Stimulated activated CD8-positive, alpha-beta memory T cell treated with anti-CD3 and anti-CD28 coated beads, Interleukin-12 subunit alpha, Interleukin-12 subunit beta, amount 100 ng/mL, for 1 hour (primary cell): ENCODE measurements around the gene MTHFD1L.

Experiments used
- DNase-seq: peaks from one replicate; pipeline ENCODE4 v3.0.0-alpha.2; 2020; ENCODE audit warnings: low read depth

Gene MTHFD1L

GRCh38 chr6:150866147-150866990 lies 867 bp downstream of the MTHFD1L start:
- DNase-seq = peak; percentile 41

- no peak for DNase-seq
Observed at GRCh38 chr6:150866991-150867501, 1.5 kb downstream of the MTHFD1L start.

DNA sequence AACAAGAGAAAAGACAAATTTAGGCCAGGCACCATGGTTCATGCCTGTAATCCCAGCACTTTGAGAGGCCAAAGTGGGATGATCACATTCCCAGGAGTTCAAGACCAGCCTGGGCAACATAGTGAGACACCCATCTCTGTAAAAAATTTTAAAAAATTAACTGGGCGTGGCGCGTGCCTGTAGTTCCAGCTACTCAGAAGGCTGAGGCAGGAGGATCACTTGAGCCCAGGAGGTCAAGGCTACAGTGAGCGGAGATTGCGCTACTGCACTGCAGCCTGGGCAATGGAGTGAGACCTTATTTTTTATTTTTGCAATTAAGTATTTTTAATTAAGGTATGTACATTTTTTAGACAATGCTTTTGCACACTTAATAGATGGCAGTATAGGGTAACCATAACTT lies 3.3 kb downstream of the MTHFD1L start:
- no peak for DNase-seq

DNA sequence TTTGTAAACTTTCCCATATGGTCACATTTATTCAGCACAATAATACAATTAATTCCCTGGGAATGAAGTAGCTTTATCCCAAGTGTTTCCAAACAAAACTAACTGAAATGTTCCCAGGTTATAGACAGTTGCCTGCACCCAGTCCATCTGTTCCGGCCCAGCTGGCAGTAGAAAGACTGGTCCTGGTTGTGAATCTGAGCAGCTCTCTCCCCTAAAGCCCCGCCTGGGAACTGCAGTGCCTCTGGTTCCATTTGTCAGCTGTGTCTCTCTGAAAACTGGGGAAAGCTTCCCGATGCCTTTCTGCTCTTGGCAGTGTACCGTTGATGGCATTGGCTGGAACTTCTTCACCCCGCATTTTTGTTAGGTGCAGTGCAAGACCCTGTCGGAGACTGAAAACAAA lies 8.7 kb downstream of the MTHFD1L start:
- no peak for DNase-seq

DNA sequence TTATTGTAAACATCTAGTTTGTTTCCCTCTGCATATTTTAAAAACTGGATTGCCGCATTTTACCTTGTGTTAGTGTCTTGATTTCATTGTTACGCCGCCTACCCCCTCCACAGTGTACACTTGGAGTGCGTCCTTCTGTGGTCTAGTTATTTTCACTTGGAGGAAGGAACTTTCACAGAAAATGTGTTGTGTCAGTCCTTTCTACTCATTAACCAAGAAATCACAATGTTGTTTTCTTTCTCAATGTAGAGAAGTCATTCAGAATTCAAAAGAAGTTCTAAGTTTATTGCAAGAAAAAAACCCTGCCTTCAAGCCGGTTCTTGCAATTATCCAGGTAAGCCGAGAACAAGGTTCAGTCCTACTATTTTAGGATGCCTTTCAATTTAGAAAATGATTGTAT lies 10.3 kb downstream of the MTHFD1L start:
- no peak for DNase-seq

- no peak for DNase-seq
Observed at GRCh38 chr6:150876598-150876997, 11.1 kb downstream of the MTHFD1L start.

GRCh38 chr6:150877928-150878327 lies 12.4 kb downstream of the MTHFD1L start:
- no peak for DNase-seq

- no peak for DNase-seq
Observed at GRCh38 chr6:150878347-150879213, 13.1 kb downstream of the MTHFD1L start.

DNA sequence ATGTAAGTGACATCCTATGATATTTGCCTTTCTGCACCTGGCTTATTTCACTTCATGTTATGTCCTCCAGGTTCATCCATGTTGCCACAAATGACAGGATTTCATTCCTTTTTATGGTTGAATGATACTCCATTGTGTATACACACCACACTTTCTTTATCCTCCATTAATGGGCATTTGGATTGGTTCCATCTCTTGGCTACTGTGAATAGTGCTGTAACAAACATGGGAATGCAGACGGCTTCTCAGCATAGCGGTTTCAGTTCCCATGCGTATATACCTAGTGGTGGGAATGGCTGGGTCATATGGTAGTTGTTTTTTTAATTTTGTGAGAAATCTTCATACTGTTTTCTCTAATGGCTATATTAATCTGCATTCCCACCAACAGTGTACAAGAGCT lies 14.8 kb downstream of the MTHFD1L start:
- no peak for DNase-seq

DNA sequence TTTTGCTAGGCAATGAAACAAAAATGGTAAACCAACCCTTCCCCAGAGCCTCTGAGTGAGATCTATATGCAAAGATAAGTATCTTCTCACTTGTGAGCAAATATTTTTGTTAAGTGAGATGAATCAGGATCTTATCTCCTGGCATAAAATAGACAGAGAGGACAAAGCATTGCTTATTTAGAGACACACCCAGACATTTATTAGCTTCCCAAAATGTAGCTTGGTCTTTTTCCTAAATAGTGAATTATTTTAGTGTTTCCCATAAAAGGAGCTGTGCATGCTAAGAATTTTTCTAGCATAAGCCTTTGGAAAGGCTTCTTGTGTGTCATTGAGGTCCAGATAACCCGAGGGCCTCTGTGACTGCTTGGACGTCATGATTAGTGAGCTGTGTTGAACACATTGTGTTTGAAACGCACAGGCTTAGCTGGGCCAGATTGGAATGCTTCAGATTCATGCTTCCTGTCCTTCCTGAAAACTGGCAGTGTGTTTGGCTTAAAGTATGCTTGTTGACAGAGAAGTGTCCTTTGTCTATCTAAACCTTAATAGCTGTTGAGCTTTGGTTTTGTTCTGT lies 16.5 kb downstream of the MTHFD1L start:
- no peak for DNase-seq

- DNase-seq = no peak
Observed at GRCh38 chr6:150883521-150883920, 18.0 kb downstream of the MTHFD1L start.

GRCh38 chr6:150886155-150886554 lies 20.7 kb downstream of the MTHFD1L start:
- DNase-seq = no peak

DNA sequence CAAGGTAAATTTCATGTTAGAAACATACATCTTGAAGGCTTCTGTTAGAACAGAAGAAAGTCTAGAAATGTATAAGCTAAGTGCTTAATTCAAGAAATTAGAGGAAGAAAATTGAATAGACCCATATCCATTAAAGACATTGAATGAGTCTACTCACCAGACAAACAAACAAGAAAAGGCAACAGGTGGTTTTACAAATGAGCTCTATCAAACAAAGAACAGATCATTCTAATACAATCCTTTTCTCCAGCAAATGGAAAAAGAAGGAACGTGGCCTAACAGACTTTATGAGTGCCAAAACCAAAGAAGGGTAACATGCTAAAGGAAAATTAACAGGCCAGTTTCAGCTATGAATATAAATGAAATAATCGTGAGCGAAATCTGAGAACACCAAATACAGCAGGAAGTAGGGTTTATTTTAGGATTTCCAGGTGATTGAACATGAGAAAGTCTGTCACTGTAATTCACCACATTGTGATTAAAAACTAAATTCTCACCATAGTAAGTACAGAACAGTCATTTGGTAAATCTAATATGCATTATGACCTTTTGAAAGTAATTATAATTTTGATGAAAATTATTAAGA lies 22.6 kb downstream of the MTHFD1L start:
- DNase-seq = no peak

GRCh38 chr6:150890346-150890745 lies 24.8 kb downstream of the MTHFD1L start:
- no peak for DNase-seq

DNA sequence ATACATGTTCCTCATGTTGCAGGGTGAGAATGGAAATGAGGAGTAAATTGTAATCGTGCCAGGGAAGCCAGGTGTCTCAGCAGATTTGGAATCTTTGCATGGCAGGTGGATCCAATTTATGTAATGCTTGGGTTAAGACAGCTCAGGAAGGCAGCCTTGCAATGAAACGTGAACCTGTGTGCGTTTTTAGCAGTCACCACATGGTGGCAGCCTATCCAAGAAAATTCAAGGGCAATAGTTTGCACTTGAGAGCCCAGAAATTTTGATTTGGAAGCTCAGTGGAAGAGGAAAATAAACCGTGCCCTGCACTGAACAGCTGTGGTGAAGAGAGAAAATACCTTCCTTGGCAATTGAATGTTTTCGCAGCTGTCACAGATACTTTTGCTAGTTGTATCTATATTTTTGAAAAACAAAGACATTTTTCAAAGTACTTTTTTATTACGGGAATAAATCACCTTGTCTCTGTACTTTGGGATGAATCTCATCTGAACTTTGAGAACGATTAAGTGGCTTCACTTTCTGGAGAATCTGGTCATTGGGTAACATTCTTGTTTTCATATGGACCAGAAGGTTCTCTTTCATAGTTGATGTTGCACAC lies 26.5 kb downstream of the MTHFD1L start:
- peak; percentile 38 for DNase-seq

DNA sequence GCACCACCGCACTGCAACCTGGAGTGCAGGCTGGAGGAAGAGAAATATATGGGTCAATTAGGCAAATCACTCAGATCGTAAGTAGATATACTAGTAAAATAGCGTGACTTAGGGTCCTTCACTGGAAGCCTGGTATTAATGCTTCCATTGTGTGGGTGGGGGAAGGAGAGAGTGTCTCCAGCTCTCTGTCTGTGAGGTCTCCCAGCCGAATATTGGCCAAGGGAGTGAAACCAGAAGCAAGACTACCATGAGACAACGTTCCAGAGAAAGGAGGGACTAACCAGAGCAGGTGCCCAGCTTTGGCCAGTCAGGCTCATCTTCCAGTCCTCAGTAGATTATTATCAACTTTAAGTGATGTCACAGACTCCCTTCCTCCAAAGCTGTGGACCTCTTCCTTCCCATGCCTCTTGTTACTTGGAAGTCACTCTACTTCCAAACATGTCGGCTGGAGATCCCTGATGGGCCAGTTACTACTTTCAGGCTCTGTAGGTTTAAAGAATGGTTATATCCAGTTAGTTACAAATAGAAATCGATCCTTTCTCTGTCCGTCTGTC lies 28.8 kb downstream of the MTHFD1L start:
- no peak for DNase-seq

DNA sequence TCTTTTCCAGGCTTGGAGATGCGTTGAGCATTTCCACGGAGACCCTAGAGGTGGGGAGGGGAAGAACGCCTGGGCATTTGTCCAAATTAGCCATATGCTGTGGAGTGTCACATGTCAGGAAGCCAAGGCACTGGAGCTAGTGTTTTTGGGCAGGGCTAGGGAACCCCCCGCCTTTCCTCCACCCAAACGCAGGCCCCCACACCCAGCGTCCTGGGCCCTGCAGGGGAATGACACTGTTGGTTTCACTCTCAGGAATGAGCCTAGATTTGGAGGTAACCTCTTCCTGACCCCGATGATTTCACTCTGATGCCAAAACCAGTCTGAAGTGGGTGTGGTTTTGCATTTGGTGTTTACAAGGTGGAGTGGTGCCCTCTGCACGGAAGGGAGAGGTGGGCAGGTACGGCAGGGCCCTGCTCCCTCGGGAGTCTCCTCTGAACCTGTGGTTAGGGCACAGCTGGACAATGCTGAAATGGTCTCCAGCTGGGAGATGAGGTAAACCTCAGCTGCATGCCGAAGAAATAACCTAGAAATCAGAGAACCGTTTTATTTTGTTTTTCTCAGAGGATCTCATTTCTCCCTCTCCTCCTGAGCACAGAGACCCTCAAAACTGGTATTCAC lies 29.5 kb downstream of the MTHFD1L start:
- DNase-seq = no peak

- DNase-seq = no peak
Observed at GRCh38 chr6:150895928-150896632, 30.6 kb downstream of the MTHFD1L start.

GRCh38 chr6:150897400-150897943 lies 32.0 kb downstream of the MTHFD1L start:
- no peak for DNase-seq
